Measurements from ENCODE around the gene RASSF9.

DNA sequence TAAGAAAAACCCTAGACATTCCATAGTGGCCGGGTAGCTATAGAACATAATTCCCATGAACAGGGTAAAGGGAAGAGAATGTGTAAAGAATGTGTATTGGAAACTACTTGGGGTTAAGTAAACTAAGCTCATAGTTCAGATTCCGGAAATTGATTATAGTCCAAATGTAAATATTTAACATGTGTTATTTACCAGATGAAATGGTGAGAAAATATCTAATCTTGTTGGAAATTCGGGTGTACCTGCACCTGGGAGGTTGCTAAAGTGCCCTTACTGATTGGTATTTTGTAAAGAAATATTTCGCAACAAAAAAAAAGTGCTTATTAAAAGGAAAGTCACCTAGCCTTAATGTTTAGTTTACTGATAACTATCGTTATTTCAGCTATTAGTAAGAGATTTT lies 14.4 kb downstream of the RASSF9 start:
- TF ChIP-seq POLR2A (IDR thresholded peaks at IDR 0.05) (no peak), POLR2AphosphoS5 (IDR thresholded peaks at IDR 0.05) (no peak)
- TF ChIP-seq, protein P1, sequence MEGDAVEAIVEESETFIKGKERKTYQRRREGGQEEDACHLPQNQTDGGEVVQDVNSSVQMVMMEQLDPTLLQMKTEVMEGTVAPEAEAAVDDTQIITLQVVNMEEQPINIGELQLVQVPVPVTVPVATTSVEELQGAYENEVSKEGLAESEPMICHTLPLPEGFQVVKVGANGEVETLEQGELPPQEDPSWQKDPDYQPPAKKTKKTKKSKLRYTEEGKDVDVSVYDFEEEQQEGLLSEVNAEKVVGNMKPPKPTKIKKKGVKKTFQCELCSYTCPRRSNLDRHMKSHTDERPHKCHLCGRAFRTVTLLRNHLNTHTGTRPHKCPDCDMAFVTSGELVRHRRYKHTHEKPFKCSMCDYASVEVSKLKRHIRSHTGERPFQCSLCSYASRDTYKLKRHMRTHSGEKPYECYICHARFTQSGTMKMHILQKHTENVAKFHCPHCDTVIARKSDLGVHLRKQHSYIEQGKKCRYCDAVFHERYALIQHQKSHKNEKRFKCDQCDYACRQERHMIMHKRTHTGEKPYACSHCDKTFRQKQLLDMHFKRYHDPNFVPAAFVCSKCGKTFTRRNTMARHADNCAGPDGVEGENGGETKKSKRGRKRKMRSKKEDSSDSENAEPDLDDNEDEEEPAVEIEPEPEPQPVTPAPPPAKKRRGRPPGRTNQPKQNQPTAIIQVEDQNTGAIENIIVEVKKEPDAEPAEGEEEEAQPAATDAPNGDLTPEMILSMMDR (IDR thresholded peaks at IDR 0.05) = no peak

Data from gastroesophageal sphincter (tissue), 3 donors.